ENCODE data around the gene NEDD4. TPM values are rescaled to one million over a fixed set of nuclear protein-coding genes. Genes with fewer than 3 reads are reported as not detected.
"Not testable (repeated sequence)": the region's sequence is repeated elsewhere in the genome, so short reads cannot be mapped to it uniquely, and the experiment has no call there.

The NEDD4 gene
- total RNA-seq, 6 donors from 2014 or later, result 8.4 to 18.8 (median 10.5) TPM

GRCh38 chr15:55823699-55824340 lies 169.6 kb downstream of the NEDD4 start:
- TF ChIP-seq CTCF (IDR thresholded peaks at IDR 0.05) (no peak), EP300 (IDR thresholded peaks at IDR 0.05) (no peak), POLR2A (IDR thresholded peaks at IDR 0.05) (no peak), POLR2AphosphoS5 (IDR thresholded peaks at IDR 0.05) (no peak)
- DNase-seq, result no peak

GRCh38 chr15:55823191-55823670 lies 170.2 kb downstream of the NEDD4 start:
- no peaks in the 10 kb centered on the region for H3K36me3 ChIP-seq
- no peak overlapping the region for H3K4me3 ChIP-seq
- no peak for DNase-seq
- H3K9me3 ChIP-seq, result no peaks in the 10 kb centered on the region
- no peaks in the 10 kb centered on the region for H3K27me3 ChIP-seq
- peak in 1 of 2 donors; percentile 50 for ATAC-seq (ENCODE audit: low FRiP score in 2 of 2)
- H3K4me1 ChIP-seq, result no peaks in the 10 kb centered on the region
- no peak overlapping the region for H3K27ac ChIP-seq
- 32 to 42% methylated on average over 3 of the region's 3 CpGs for WGBS, 2 donors
- TF ChIP-seq POLR2AphosphoS5 (IDR thresholded peaks at IDR 0.05) (no peak), EP300 (IDR thresholded peaks at IDR 0.05) (no peak), CTCF (IDR thresholded peaks at IDR 0.05) (no peak), POLR2A (IDR thresholded peaks at IDR 0.05) (no peak)

More at GRCh38 chr15:55823699-55824340, 169.6 kb downstream of the NEDD4 start:
- 24 to 68% methylated on average over 3 of the region's 3 CpGs for WGBS, 2 donors
- no peaks in the 10 kb centered on the region for H3K27me3 ChIP-seq
- no peaks in the 10 kb centered on the region for H3K36me3 ChIP-seq
- no peak overlapping the region for H3K27ac ChIP-seq
- no peak overlapping the region for H3K4me3 ChIP-seq
- peak in 1 of 2 donors; percentile 39 for ATAC-seq (ENCODE audit: low FRiP score in 2 of 2)
- no peaks in the 10 kb centered on the region for H3K9me3 ChIP-seq
- no peaks in the 10 kb centered on the region for H3K4me1 ChIP-seq

GRCh38 chr15:55821740-55822139 lies 171.7 kb downstream of the NEDD4 start:
- 95 to 96% methylated on average over 2 of the region's 2 CpGs for WGBS, 2 donors
- DNase-seq; H3K27me3 ChIP-seq; H3K4me1 ChIP-seq; H3K36me3 ChIP-seq; H3K4me3 ChIP-seq; ATAC-seq (ENCODE audit: low FRiP score in 2 of 2); H3K9me3 ChIP-seq; H3K27ac ChIP-seq: not testable (repeated sequence)

- no peaks in the 10 kb centered on the region for H3K4me1 ChIP-seq
- H3K4me3 ChIP-seq, result no peak overlapping the region
- ATAC-seq (ENCODE audit: low FRiP score in 2 of 2) (no peak), DNase-seq (no peak)
- H3K27ac ChIP-seq, result no peak overlapping the region
- WGBS, 2 donors, result 85 to 87% methylated on average over 5 of the region's 5 CpGs
- no peaks in the 10 kb centered on the region for H3K36me3 ChIP-seq
- no peaks in the 10 kb centered on the region for H3K27me3 ChIP-seq
- H3K9me3 ChIP-seq, result no peaks in the 10 kb centered on the region
- TF ChIP-seq POLR2A (IDR thresholded peaks at IDR 0.05) (no peak), POLR2AphosphoS5 (IDR thresholded peaks at IDR 0.05) (no peak), CTCF (IDR thresholded peaks at IDR 0.05) (no peak), EP300 (IDR thresholded peaks at IDR 0.05) (no peak)
These were observed 173.4 kb downstream of the NEDD4 start for GRCh38 chr15:55820043-55820442.

GRCh38 chr15:55819397-55820034 lies 173.9 kb downstream of the NEDD4 start:
- ATAC-seq (ENCODE audit: low FRiP score in 2 of 2), result no peak
- TF ChIP-seq EP300 (IDR thresholded peaks at IDR 0.05) (no peak), POLR2AphosphoS5 (IDR thresholded peaks at IDR 0.05) (no peak), CTCF (IDR thresholded peaks at IDR 0.05) (no peak), POLR2A (IDR thresholded peaks at IDR 0.05) (no peak)
- Histone ChIP-seq H3K27me3 (no peaks in the 10 kb centered on the region), H3K36me3 (no peaks in the 10 kb centered on the region), H3K4me1 (no peaks in the 10 kb centered on the region), H3K4me3 (no peak overlapping the region), H3K9me3 (no peaks in the 10 kb centered on the region), H3K27ac (no peak overlapping the region)
- 89 to 92% methylated on average over 10 of the region's 10 CpGs for WGBS, 2 donors
- DNase-seq, result no peak

Data from upper lobe of left lung (tissue), 6 donors.